Measurements from ENCODE around the gene PHF21B. TPM values are rescaled to one million over a fixed set of nuclear protein-coding genes. Genes with fewer than 3 reads are reported as not detected.

Gene PHF21B
- total RNA-seq, 1 donor from 2014 or later, result not detected

DNA sequence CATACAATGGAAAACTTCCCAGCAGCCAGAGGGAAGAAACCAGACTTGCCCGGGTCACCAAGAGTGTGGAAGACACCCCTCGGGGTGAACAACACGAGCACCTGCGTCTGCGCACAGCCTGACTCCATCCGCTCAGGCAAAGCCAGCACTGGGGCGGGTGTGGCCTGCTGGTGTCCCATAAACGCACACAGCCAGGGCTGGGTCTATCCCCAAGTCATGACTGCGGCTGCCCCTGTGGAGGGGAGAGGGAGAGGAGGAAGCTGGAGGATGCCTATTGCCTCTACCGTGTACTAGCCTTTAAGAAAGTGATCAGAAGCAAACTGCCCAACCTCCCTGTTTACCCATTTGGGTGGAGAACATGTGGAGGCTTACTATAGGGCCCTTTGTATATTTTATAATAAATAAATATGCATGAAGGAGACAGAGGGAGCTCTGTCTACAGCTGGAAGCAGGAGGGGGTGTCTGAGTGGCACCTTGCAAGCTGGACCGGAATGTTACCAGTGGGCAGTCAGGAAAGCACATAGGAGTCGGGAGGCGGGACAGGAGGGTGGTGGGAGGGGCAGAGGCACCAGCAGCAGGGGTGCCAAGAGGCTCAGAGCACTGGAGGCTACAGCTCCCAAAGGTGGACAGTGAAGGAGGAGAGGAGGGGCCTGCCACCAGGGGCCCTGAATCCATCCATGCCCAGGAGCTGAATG is 79.6 kb downstream of the PHF21B start:
- Histone ChIP-seq H3K27ac (no peak overlapping the region), H3K27me3 (no peaks in the 10 kb centered on the region), H3K4me1 (no peaks in the 10 kb centered on the region), H3K36me3 (no peaks in the 10 kb centered on the region), H3K9me3 (no peaks in the 10 kb centered on the region), H3K4me3 (no peak overlapping the region)
- intact Hi-C loops (cut with DNase I), result no loop called here
- TF ChIP-seq, protein P1, sequence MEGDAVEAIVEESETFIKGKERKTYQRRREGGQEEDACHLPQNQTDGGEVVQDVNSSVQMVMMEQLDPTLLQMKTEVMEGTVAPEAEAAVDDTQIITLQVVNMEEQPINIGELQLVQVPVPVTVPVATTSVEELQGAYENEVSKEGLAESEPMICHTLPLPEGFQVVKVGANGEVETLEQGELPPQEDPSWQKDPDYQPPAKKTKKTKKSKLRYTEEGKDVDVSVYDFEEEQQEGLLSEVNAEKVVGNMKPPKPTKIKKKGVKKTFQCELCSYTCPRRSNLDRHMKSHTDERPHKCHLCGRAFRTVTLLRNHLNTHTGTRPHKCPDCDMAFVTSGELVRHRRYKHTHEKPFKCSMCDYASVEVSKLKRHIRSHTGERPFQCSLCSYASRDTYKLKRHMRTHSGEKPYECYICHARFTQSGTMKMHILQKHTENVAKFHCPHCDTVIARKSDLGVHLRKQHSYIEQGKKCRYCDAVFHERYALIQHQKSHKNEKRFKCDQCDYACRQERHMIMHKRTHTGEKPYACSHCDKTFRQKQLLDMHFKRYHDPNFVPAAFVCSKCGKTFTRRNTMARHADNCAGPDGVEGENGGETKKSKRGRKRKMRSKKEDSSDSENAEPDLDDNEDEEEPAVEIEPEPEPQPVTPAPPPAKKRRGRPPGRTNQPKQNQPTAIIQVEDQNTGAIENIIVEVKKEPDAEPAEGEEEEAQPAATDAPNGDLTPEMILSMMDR (IDR thresholded peaks at IDR 0.05), result no peak
- no peak for DNase-seq (ENCODE audit: low spot score in 2 of 2)

DNA sequence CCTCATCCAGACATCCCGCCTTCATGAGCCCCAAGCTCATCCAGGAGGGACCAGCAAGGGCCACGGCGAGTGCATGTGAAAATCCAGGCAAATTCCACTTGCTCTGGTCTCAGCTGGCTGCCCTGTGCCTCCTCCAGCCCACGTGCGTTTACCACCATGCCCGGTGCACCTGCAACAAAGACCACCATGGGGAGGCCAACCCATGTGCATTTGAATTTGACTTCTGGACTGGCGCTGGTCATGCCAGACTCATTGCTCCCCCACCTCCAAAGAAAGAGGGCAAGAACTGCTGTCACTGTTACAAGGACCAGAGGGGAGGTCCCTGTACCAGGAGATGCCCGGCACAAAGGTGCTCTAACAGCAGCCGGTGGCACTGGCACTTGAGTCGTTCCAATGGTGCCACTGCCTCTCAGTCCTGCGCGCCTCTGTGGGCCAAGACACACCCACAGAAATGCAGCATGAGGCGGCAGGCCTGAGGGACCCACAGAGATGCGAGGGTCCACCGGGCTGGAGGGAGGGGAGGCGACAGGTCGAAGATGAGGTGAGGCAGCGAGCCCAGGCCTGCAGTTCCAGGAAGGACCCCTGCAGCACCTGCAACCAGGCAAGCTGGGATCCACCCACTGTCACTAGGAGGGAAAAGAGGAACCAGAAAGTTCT is 80.3 kb downstream of the PHF21B start:
- H3K27me3 ChIP-seq, result no peaks in the 10 kb centered on the region
- H3K27ac ChIP-seq, result no peak overlapping the region
- TF ChIP-seq, protein P1 (IDR thresholded peaks at IDR 0.05), result no peak
- no peak for DNase-seq (ENCODE audit: low spot score in 2 of 2)
- no peaks in the 10 kb centered on the region for H3K4me1 ChIP-seq
- H3K36me3 ChIP-seq, result no peaks in the 10 kb centered on the region
- H3K4me3 ChIP-seq, result no peak overlapping the region
- intact Hi-C loops (cut with DNase I), result no loop called here
- H3K9me3 ChIP-seq, result no peaks in the 10 kb centered on the region

DNA sequence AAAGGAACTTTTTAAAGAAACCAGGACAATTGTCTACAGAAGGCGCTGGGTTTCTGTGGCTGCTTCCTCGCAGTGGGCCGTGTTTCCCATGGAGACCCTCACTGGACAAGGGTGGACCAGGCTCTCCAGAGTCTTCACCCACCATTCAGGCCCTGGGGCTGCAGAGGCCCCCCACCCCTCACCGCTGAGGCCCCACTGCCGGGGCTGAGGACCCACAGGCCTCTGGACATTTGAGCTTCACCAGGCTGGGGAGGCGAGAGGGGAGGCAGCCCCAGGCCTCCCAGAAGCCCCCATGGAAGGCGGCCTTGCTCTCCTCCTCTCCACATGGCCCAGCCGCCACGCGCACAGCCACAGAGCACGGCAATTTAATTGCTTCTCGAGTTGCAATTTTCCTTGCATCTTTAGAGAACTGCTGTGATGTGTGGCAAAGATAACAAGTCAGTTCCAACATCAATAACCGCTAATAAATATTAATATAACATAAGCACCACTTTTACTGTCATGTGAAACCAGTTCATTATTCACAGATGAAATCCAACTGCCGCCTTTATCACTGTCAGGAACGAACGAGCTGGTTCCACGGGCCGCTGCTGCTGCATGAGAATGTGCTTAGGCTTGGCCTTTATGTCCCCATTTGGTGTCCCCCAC is 81.0 kb downstream of the PHF21B start:
- H3K27ac ChIP-seq, result no peak overlapping the region
- TF ChIP-seq, protein P1 (IDR thresholded peaks at IDR 0.05), result no peak
- DNase-seq (ENCODE audit: low spot score in 2 of 2), result no peak
- no peaks in the 10 kb centered on the region for H3K4me1 ChIP-seq
- H3K36me3 ChIP-seq, result no peaks in the 10 kb centered on the region
- H3K4me3 ChIP-seq, result no peak overlapping the region
- intact Hi-C loops (cut with DNase I), result no loop called here
- H3K27me3 ChIP-seq, result no peaks in the 10 kb centered on the region
- H3K9me3 ChIP-seq, result no peaks in the 10 kb centered on the region

DNA sequence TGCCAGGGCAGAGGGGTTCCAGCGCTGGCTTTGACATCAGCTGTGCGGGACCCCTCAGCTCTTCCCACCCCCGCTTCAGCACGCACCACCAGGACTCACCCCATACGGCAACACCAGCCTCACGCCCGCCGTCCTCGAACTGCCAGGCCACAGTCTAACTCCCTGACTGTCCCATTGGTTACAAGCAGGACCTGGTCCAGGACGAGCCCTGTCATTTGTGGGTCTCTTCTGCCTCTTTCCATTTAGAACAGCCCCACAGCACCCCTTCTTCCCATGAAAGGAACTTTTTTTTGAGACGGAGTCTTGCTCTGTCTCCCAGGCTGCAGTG is 81.7 kb downstream of the PHF21B start:
- intact Hi-C loops (cut with DNase I), result no loop called here
- DNase-seq (ENCODE audit: low spot score in 2 of 2), result no peak
- no peak overlapping the region for H3K27ac ChIP-seq

DNA sequence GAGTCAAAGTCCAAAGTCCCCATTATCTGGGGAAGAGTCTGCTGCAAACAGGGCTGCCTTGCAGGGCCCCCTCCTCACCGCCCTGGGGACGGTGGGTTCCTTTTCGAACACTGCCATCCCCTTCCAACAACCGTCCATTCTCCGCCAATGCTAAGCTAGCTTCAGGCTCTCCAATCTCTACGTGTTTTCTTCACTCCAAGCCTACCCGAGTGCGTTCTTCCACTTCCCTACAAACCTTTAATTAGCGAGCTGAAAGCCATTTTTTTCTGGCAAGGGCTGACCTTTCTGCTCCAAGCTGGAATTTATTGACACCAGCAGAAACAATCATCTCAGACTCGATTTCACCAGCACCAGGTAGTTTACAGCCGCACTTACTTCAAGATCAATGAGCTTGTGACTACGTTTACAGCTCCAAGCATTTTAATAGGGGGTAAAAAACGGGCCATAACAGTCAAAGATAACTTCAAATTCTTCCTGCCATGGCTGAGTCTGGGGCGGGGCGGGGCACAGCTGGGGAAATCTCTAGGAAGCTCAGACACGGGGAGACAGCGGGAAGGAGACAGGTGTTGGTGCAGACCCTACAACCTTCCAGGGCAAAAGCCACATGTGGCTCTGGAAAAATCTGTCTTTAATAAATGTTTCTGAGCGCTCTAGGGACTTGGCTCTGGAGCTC is 82.2 kb downstream of the PHF21B start:
- intact Hi-C loops (cut with DNase I), result no loop called here
- DNase-seq (ENCODE audit: low spot score in 2 of 2), result no peak
- H3K4me3 ChIP-seq, result no peak overlapping the region
- TF ChIP-seq, protein P1 (IDR thresholded peaks at IDR 0.05), result no peak
- H3K4me1 ChIP-seq, result no peaks in the 10 kb centered on the region
- no peaks in the 10 kb centered on the region for H3K27me3 ChIP-seq
- no peaks in the 10 kb centered on the region for H3K9me3 ChIP-seq
- no peak overlapping the region for H3K27ac ChIP-seq
- no peaks in the 10 kb centered on the region for H3K36me3 ChIP-seq

More for the DNA sequence above, 81.7 kb downstream of the PHF21B start:
- Histone ChIP-seq H3K9me3 (no peaks in the 10 kb centered on the region), H3K4me1 (no peaks in the 10 kb centered on the region), H3K4me3 (no peak overlapping the region), H3K36me3 (no peaks in the 10 kb centered on the region), H3K27me3 (no peaks in the 10 kb centered on the region)
- TF ChIP-seq, protein P1 (IDR thresholded peaks at IDR 0.05), result no peak
